ENCODE results near the gene ELP4.
"Not testable (repeated sequence)": the region's sequence is repeated elsewhere in the genome, so short reads cannot be mapped to it uniquely, and the experiment has no call there.

The ELP4 gene

DNA sequence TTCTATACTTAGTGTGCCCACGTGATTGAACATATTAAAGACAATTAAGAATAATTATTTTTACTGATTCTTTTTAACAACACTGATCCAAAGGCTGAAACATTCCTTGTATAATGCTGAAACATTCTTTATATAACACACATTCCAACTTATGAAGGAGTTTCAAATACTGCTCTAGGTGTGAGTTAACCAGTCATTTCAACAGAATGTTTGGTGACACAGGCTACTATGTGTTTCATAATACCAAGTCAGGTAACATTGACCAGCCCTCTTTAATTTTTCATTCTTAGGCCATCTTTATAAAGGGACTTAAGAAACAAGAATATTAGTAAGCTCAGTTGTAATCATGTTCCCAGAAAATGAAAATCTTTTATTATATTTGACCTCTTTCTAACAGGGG lies 136.6 kb downstream of the ELP4 start:
- no peak for DNase-seq (ENCODE audit: low read depth)

GRCh38 chr11:31649129-31649966 lies 139.8 kb downstream of the ELP4 start:
- DNase-seq (ENCODE audit: low read depth), result no peak

DNA sequence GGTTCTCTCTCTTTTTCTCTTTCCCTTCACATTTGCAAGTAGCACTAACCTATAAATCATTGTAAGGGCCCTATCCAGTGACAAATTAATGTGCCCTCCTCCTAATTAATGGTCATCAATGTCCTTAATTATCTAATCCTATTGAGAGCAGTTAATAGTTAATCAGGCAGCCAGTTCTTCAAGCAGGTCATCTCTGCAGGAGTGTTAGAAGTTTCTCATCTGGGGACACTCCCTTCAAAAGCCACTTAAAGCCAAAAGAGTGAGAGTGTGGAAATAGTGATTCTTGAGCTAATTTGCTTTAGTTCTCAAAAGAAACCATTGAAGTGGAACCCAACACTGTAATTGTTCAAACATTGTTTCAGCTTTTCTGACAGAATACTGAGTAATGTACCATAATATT lies 141.6 kb downstream of the ELP4 start:
- DNase-seq (ENCODE audit: low read depth), result no peak

- DNase-seq (ENCODE audit: low read depth), result no peak
These were observed 142.3 kb downstream of the ELP4 start for GRCh38 chr11:31651822-31652221.

- DNase-seq (ENCODE audit: low read depth), result no peak
These were observed 143.0 kb downstream of the ELP4 start for GRCh38 chr11:31652528-31652927.

- no peak for DNase-seq (ENCODE audit: low read depth)
These were observed 145.9 kb downstream of the ELP4 start for GRCh38 chr11:31655483-31655882.

DNA sequence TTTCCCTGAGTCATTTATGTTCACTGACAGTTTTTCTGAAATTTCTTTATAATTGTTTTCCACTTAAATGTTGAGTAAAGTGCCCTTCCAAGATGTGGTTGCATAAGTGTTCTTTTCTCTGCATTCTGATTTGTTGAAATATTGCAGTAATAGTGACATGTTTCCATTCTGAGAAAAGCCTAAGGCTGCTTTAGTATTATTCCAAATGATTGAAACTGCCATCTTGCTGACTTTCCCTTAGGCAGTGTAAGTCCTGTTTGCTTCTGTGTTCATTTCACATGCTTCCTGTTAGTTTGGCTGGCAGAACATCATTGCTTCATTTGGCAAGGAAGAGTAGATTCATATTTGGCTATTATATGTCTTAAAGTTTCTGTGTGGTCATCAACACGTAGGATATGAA lies 146.5 kb downstream of the ELP4 start:
- no peak for DNase-seq (ENCODE audit: low read depth)

GRCh38 chr11:31657091-31657490 lies 147.5 kb downstream of the ELP4 start:
- no peak for DNase-seq (ENCODE audit: low read depth)

- DNase-seq (ENCODE audit: low read depth), result no peak
These were observed 154.6 kb downstream of the ELP4 start for GRCh38 chr11:31664129-31664528.

- DNase-seq (ENCODE audit: low read depth), result no peak
These were observed 155.4 kb downstream of the ELP4 start for GRCh38 chr11:31664954-31665353.

- DNase-seq (ENCODE audit: low read depth), result no peak
These were observed 162.1 kb downstream of the ELP4 start for GRCh38 chr11:31671681-31672080.

GRCh38 chr11:31673108-31673507 lies 163.5 kb downstream of the ELP4 start:
- DNase-seq (ENCODE audit: low read depth), result not testable (repeated sequence)

GRCh38 chr11:31676280-31676982 lies 166.9 kb downstream of the ELP4 start:
- no peak for DNase-seq (ENCODE audit: low read depth)

DNA sequence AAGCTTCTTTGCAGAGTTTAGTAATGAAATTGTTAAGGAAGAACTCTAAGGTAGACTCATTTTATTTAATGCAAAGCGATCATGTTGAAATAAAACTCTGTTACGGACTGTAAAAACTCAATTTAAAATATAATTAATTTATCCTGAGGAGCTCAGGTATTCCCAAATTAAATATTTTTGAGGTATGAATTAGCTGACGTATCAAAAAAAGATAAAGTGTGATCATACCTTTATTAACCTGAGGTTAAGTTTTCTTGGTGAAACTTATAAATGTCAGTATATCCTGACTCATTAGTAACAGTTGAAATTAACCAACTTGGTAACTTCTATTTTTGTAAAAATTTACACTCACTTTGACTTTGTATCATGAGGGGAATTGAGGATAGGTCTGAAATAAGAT lies 171.2 kb downstream of the ELP4 start:
- no peak for DNase-seq (ENCODE audit: low read depth)

DNA sequence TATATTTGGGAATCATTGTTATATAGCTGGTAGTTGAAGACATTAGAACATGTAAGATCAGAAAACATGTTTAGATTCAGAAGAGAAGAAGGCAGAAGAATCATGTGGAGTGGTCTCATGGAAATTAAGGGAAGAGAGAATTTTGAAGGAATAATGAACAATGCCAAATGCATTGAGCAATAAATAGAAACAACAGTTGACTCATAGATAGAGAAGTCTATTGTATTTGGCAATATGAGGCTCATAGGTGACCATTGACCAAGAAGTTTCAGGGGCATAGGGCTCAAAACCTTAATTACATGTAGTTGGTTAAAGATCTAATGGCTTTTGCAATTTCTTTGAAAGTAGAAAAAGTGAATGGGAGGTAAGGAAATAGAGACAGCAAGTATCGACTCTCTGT lies 177.7 kb downstream of the ELP4 start:
- no peak for DNase-seq (ENCODE audit: low read depth)

DNA sequence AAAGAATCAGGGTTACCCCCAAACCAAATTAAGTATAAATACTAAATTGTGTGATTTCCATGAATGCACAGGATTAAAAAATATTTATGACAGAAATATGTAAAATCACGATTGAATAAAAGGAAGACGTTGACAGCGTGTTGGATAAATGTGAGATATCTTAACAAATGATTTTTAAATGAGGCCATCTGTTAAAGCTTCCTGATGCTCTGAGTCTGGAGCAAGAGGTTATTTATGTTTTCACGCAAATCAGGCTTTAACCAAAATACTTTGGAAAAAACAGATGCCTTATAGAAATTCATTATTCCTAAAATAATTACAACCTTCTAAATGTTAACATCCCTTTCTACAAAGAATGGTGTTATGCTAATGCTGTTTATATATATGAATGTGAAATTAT lies 178.3 kb downstream of the ELP4 start:
- DNase-seq (ENCODE audit: low read depth), result no peak

GRCh38 chr11:31689559-31689958 lies 180.0 kb downstream of the ELP4 start:
- no peak for DNase-seq (ENCODE audit: low read depth)

- DNase-seq (ENCODE audit: low read depth), result no peak
These were observed 180.5 kb downstream of the ELP4 start for GRCh38 chr11:31690041-31690440.

DNA sequence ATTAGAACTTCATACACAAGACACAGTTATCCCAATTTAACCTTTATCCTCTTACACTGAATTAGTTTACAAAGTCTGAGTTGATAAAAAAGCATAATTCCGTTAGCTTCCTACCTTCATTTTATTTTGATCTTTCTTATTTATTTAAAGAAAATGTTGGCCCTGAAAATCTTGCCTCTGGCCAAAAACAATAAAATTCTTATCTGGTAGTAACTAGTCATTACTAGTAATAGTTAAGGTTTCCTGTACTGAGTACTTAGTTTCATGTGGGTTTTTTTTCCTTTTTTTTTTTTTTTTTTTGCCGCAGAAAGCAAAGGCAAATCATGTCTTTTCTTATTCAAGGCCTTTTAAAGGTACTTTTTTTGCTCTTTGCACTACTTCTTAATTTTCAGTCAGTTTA lies 180.9 kb downstream of the ELP4 start:
- DNase-seq (ENCODE audit: low read depth), result no peak

- DNase-seq (ENCODE audit: low read depth), result no peak
These were observed 182.9 kb downstream of the ELP4 start for GRCh38 chr11:31692466-31692865.

- not testable (repeated sequence) for DNase-seq (ENCODE audit: low read depth)
These were observed 187.5 kb downstream of the ELP4 start for GRCh38 chr11:31697049-31697448.

DNA sequence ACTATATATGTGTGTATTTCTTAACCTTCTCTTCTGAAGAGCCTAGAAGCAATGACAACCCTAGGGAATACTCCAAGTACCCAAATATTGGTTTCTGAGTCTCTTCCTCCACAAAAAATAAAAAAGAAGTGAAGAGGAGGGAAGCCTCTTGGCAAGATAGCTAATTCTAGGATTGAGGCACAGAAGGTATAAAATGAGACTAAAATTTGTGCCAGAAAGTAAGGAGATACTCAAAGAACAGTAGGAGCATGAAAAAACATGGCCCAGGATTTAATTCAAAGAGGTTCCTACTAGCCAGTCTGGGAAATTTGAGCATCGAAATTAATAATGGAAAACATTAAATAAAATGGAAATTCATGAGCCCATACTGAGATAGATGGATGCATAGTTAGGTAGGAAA lies 189.5 kb downstream of the ELP4 start:
- no peak for DNase-seq (ENCODE audit: low read depth)

- DNase-seq (ENCODE audit: low read depth), result no peak
These were observed 193.4 kb downstream of the ELP4 start for GRCh38 chr11:31702966-31703365.

GRCh38 chr11:31706357-31706756 lies 196.8 kb downstream of the ELP4 start:
- no peak for DNase-seq (ENCODE audit: low read depth)

All from CMK (cell line).